ENCODE measurements around the gene DMRT1.

GRCh38 chr9:1018121-1018520 is 176.6 kb downstream of the DMRT1 start:
- TF ChIP-seq CTCF (conservative IDR thresholded peaks at IDR 0.05 in 1 of 2, IDR thresholded peaks at IDR 0.05 in 1 of 2; ENCODE audit: low read depth in 1 of 2, low read length in 2 of 2) (peak; percentile 16 to 29), EZH2 (IDR thresholded peaks at IDR 0.05; ENCODE audit: low read length, missing control alignments) (no peak)

All from fibroblast of lung (primary cell).